SK-N-SH (cell line): ENCODE results near the gene USP48. TPM values are rescaled to one million over a fixed set of nuclear protein-coding genes. Genes with fewer than 3 reads are reported as not detected.

ENCODE experiments used
- CTCF ChIA-PET: fragments of 300-600, 350-600 bp; formaldehyde crosslinking; extraction: SDS; loops from one replicate; lab custom pipeline; 2021; lab: Yijun Ruan, JAX
- POLR2A ChIA-PET: fragments of 350-600 bp; sonication (Branson Sonifier 250); formaldehyde crosslinking; extraction: SDS; loops from one replicate; lab custom pipeline; 2020; ENCODE audit warnings: antibody characterized with exemption, inconsistent platforms; lab: Yijun Ruan, JAX
- DNase-seq: peaks from one replicate; pipeline ENCODE4 v3.0.0; 2012
- H2AFZ ChIP-seq: fragments of 200-600 bp; sonication (generic); 2 replicates; pipeline ENCODE4 v1.8.1; 2016; ENCODE audit warnings: antibody characterized with exemption, mild to moderate bottlenecking, low read depth
- H3F3A ChIP-seq: fragments of 200-600 bp; sonication (generic); replicated peaks from 2 replicates; pipeline ENCODE3; 2016; ENCODE audit warnings: antibody characterized with exemption, mild to moderate bottlenecking; ENCODE audit not compliant: insufficient read depth
- H3K27ac ChIP-seq, 2 experiments: fragments of 200-500 bp in 1 of 2; fragments of 200-600 bp in 1 of 2; sonication (Bioruptor generic) in 1 of 2; sonication (generic), shearing (Covaris generic) in 1 of 2; 2 replicates each; pipeline versions ENCODE4 v1.5.1 to v1.6.1; 2014 to 2016; ENCODE audit warnings: low read depth in 2 of 2, inconsistent platforms in 1 of 2, low read length in 1 of 2, mild to moderate bottlenecking in 1 of 2, mixed read lengths in 1 of 2
- H3K27me3 ChIP-seq: fragments of 200-600 bp; sonication (generic), shearing (Covaris generic); 2 replicates; pipeline ENCODE4 v1.6.1; 2016; ENCODE audit warnings: mixed run types; ENCODE audit not compliant: insufficient read depth
- H3K36me3 ChIP-seq, 2 experiments: fragments of 200-500 bp in 1 of 2; fragments of 200-600 bp in 1 of 2; sonication (Bioruptor generic) in 1 of 2; sonication (generic) in 1 of 2; replicated peaks in 1 of 2; 2 replicates each; pipeline versions ENCODE3 to v1.5.1; 2014 to 2016; ENCODE audit warnings: low read length in 1 of 2, mild to moderate bottlenecking in 1 of 2; ENCODE audit not compliant: insufficient read depth in 2 of 2, control insufficient read depth in 1 of 2
- H3K4me1 ChIP-seq, 2 experiments: fragments of 200-500 bp in 1 of 2; fragments of 200-600 bp in 1 of 2; sonication (Bioruptor generic) in 1 of 2; sonication (generic), shearing (Covaris generic) in 1 of 2; 2 replicates each; pipeline versions ENCODE4 v1.5.1 to v1.6.1; 2014 to 2016; ENCODE audit warnings: low read depth in 1 of 2, low read length in 1 of 2, mixed run types in 1 of 2; ENCODE audit not compliant: insufficient read depth in 2 of 2, control insufficient read depth in 1 of 2
- H3K4me2 ChIP-seq: fragments of 200-600 bp; sonication (generic), shearing (Covaris generic); 2 replicates; pipeline ENCODE4 v1.6.1; 2017; ENCODE audit warnings: mixed run types
- H3K4me3 ChIP-seq, 2 experiments: fragments of 200-500 bp in 1 of 2; fragments of 200-600 bp in 1 of 2; sonication (Bioruptor generic) in 1 of 2; sonication (generic), shearing (Covaris generic) in 1 of 2; 2 replicates each; pipeline versions ENCODE4 v1.5.1 to v1.8.1; 2014 to 2016; ENCODE audit warnings: low read depth in 2 of 2, inconsistent platforms in 1 of 2, low read length in 1 of 2, mild to moderate bottlenecking in 1 of 2, mixed read lengths in 1 of 2, moderate library complexity in 1 of 2
- H3K79me2 ChIP-seq: fragments of 200-600 bp; sonication (generic); 2 replicates; pipeline ENCODE4 v1.8.1; 2017; ENCODE audit warnings: mild to moderate bottlenecking; ENCODE audit not compliant: insufficient read depth
- H3K9ac ChIP-seq: fragments of 200-600 bp; sonication (generic); 2 replicates; pipeline ENCODE4 v1.6.1; 2017; ENCODE audit warnings: mixed run types
- H3K9me2 ChIP-seq: fragments of 200-600 bp; sonication (generic); 2 replicates; pipeline ENCODE4 v1.6.1; 2017; ENCODE audit warnings: mixed run types
- H3K9me3 ChIP-seq: fragments of 200-600 bp; sonication (generic); 2 replicates; pipeline ENCODE4 v1.6.1; 2017; ENCODE audit warnings: mixed run types, mild to moderate bottlenecking, moderate library complexity
- H4K20me1 ChIP-seq: fragments of 200-600 bp; sonication (generic); 2 replicates; pipeline ENCODE4 v1.6.1; 2017; ENCODE audit warnings: mild to moderate bottlenecking, mixed run types; ENCODE audit not compliant: insufficient read depth
- CTCF ChIP-seq: fragments of 200-600 bp; sonication (generic); IDR thresholded peaks from 2 replicates; pipeline ENCODE4 v1.6.1; 2017; ENCODE audit warnings: antibody characterized with exemption, mild to moderate bottlenecking, moderate library complexity
- ELF1 ChIP-seq: IDR thresholded peaks from 2 replicates; pipeline ENCODE4 v1.4.0; 2012
- EP300 ChIP-seq, 2 experiments: IDR thresholded peaks; 2 replicates each; pipeline versions ENCODE4 v1.4.0 to v1.6.1; 2012; ENCODE audit warnings: borderline replicate concordance in 1 of 2, low read depth in 1 of 2, low read length in 1 of 2
- FOSL2 ChIP-seq: IDR thresholded peaks from 2 replicates; pipeline ENCODE4 v1.4.0; 2012; ENCODE audit warnings: low read depth, mild to moderate bottlenecking, moderate library complexity, borderline replicate concordance
- FOXM1 ChIP-seq: IDR thresholded peaks from 2 replicates; pipeline ENCODE4 v1.4.0; 2012; ENCODE audit warnings: low read depth, mild to moderate bottlenecking
- GABPA ChIP-seq: IDR thresholded peaks from 2 replicates; pipeline ENCODE4 v1.4.0; 2012; ENCODE audit warnings: low read depth, mild to moderate bottlenecking
- IRF3 ChIP-seq: fragments of 150-350 bp; IDR thresholded peaks from 2 replicates; pipeline ENCODE4 v1.6.1; 2016; ENCODE audit warnings: mild to moderate bottlenecking, low read depth, low read length
- JUND ChIP-seq: IDR thresholded peaks from 2 replicates; pipeline ENCODE4 v1.4.0; 2012
- MAX ChIP-seq: IDR thresholded peaks from 2 replicates; pipeline ENCODE4 v1.4.0; 2012; ENCODE audit warnings: low read depth
- MEF2A ChIP-seq: IDR thresholded peaks from 2 replicates; pipeline ENCODE4 v1.4.0; 2012; ENCODE audit warnings: low read depth, borderline replicate concordance
- NFIC ChIP-seq: IDR thresholded peaks from 2 replicates; pipeline ENCODE4 v1.4.0; 2012; ENCODE audit warnings: borderline replicate concordance
- POLR2AphosphoS5 ChIP-seq: IDR thresholded peaks from 2 replicates; pipeline ENCODE4 v1.6.1; 2012; ENCODE audit warnings: low read depth, low read length
- RXRA ChIP-seq: IDR thresholded peaks from 2 replicates; pipeline ENCODE4 v1.4.0; 2012; ENCODE audit warnings: low read depth, mild to moderate bottlenecking, borderline replicate concordance
- SIN3A ChIP-seq: IDR thresholded peaks from 2 replicates; pipeline ENCODE4 v1.6.1; 2012; ENCODE audit warnings: low read depth, mild to moderate bottlenecking, low read length, moderate library complexity, borderline replicate concordance
- SMC3 ChIP-seq: IDR thresholded peaks from 2 replicates; pipeline ENCODE4 v1.6.1; 2012; ENCODE audit warnings: low read depth, low read length, improper control_type of control experiment
- TCF12 ChIP-seq: IDR thresholded peaks from 2 replicates; pipeline ENCODE4 v1.4.0; 2012
- TEAD4 ChIP-seq: IDR thresholded peaks from 2 replicates; pipeline ENCODE4 v1.4.0; 2012; ENCODE audit warnings: mild to moderate bottlenecking, borderline replicate concordance; ENCODE audit not compliant: insufficient read depth
- YY1 ChIP-seq: IDR thresholded peaks from 2 replicates; pipeline ENCODE4 v1.4.0; 2012; ENCODE audit warnings: low read depth, mild to moderate bottlenecking
- ZBTB33 ChIP-seq: IDR thresholded peaks from 2 replicates; pipeline ENCODE4 v1.4.0; 2012; ENCODE audit warnings: low read depth, borderline replicate concordance
- WGBS: methylation state at CpG from one replicate; pipeline ENCODE4 v1.1.6; 2017; ENCODE audit warnings: low lambda C conversion rate; 5-methylcytosine and 5-hydroxymethylcytosine counted together
- polyA plus RNA-seq, 3 experiments: library from polyadenylated mRNA; depleted of rRNA; stranded (reverse); fragments of >200 nt; gene quantifications; 2 replicates each; pipeline ENCODE4 v1.2.3, GENCODE V29; 2012

Gene USP48
- polyA plus RNA-seq, 1 of the 3 experiments (the other 2 are of a cell fraction), result 13.6 TPM

GRCh38 chr1:21766210-21766609, 16.7 kb downstream of the USP48 start:
- Histone ChIP-seq H3K9me3 (no peaks in the 10 kb centered on the region), H3F3A (peaks cover 20% of the 10 kb centered on the region), H3K79me2 (peaks cover 91% of the 10 kb centered on the region), H3K4me1 (peaks cover 2 to 17% of the 10 kb centered on the region in 2 experiments; a peak in 2 of 4 replicates), H3K9me2 (no peaks in the 10 kb centered on the region), H3K36me3 (peaks cover 0 to 4% of the 10 kb centered on the region in 2 experiments), H3K4me3 (no peak overlapping the region), H3K9ac (no peak overlapping the region), H3K4me2 (no peak overlapping the region), H3K27ac (no peak overlapping the region), H4K20me1 (peaks cover 98% of the 10 kb centered on the region), H2AFZ (no peak overlapping the region), H3K27me3 (no peaks in the 10 kb centered on the region)
- WGBS, result 94% methylated on average over 4 of the region's 4 CpGs
- TF ChIP-seq YY1 (no peak), CTCF (no peak), GABPA (no peak), MEF2A (no peak)
- ChIA-PET POLR2A (no interaction called here), CTCF (no interaction called here)
- DNase-seq, result no peak

GRCh38 chr1:21764615-21765423, 18.1 kb downstream of the USP48 start:
- WGBS, result 46% methylated on average over 11 of the region's 13 CpGs
- TF ChIP-seq IRF3 (no peak), ZBTB33 (peak; percentile 67; the same call in 1 of the 2 replicates), FOSL2 (peak; percentile 59), FOXM1 (0 out of 2 replicates have a peak, but pooled peaks have one; percentile 43), EP300 (IDR thresholded peaks at IDR 0.05; ENCODE audit: borderline replicate concordance in 1 of 2, low read depth in 1 of 2, low read length in 1 of 2) (peak in 1 of 2 experiments; percentile 75; a peak in 2 of 4 replicates), TEAD4 (peak; percentile 92), SMC3 (no peak), TCF12 (peak; percentile 88), POLR2AphosphoS5 (peak; percentile 71), JUND (peak; percentile 61; the same call in 1 of the 2 replicates), CTCF (no peak), MEF2A (peak; percentile 58; the same call in 1 of the 2 replicates), MAX (no peak), NFIC (peak; percentile 95), SIN3A (0 out of 2 replicates have a peak, but pooled peaks have one; percentile 36), ELF1 (no peak), RXRA (peak; percentile 67; the same call in 1 of the 2 replicates)

More at GRCh38 chr1:21764615-21765423, 18.1 kb downstream of the USP48 start:
- Histone ChIP-seq H3K4me2 (peak overlapping the region; percentile 51), H3K27me3 (no peaks in the 10 kb centered on the region), H3K4me1 (peaks cover 2 to 17% of the 10 kb centered on the region in 2 experiments; a peak in 2 of 4 replicates), H3K9me2 (no peaks in the 10 kb centered on the region), H4K20me1 (peaks cover 98% of the 10 kb centered on the region), H3K4me3 (no peak overlapping the region), H3K36me3 (peaks cover 0 to 4% of the 10 kb centered on the region in 2 experiments), H3K9ac (peak overlapping the region; percentile 20; the same call in 1 of the 2 replicates), H3K79me2 (peaks cover 91% of the 10 kb centered on the region), H3K27ac (peak overlapping the region in 1 of 2 experiments; percentile 80; a peak in 2 of 4 replicates), H3K9me3 (no peaks in the 10 kb centered on the region), H3F3A (peaks cover 20% of the 10 kb centered on the region), H2AFZ (no peak overlapping the region)
- DNase-seq, result peak; percentile 15
- CTCF ChIA-PET, result no interaction called here
- POLR2A ChIA-PET, result interaction anchor here (0.7 kb wide), 1 partner anchor 19 kb away, joined by 4 read pairs; no protein-coding TSS in a partner anchor
